Activated naive CD8-positive, alpha-beta T cell treated with anti-CD3 and anti-CD28 coated beads, Interleukin-2, amount 10 ng/mL, durations not matched to agents 7 days and 5 days (primary cell): Measurements from ENCODE around the gene FAM78A. TPM values are rescaled to one million over a fixed set of nuclear protein-coding genes. Genes with fewer than 3 reads are reported as not detected.

Source experiments
- ATAC-seq: fragments of 150-1000 bp; cut with Tn5 transposase; one replicate; pipeline ENCODE4 v1.10.0; 2021; ENCODE audit warnings: low read depth, moderate library complexity
- POLR2A ChIA-PET: fragments of 350-600 bp; sonication (Branson Sonifier 250); formaldehyde crosslinking; loops from one replicate; lab custom pipeline; 2021; ENCODE audit warnings: antibody characterized with exemption; lab: Charles Lee
- DNase-seq: peaks from one replicate; pipeline ENCODE4 v3.0.0; 2021
- H3K27ac Mint-ChIP-seq: one replicate; pipeline ENCODE4 v1.8.0; 2022; ENCODE audit warnings: mild to moderate bottlenecking, mixed read lengths
- H3K27me3 Mint-ChIP-seq: one replicate; pipeline ENCODE4 v1.8.0; 2022; ENCODE audit warnings: mild to moderate bottlenecking, moderate library complexity, mixed read lengths
- H3K36me3 Mint-ChIP-seq: one replicate; pipeline ENCODE4 v1.8.0; 2021; ENCODE audit warnings: mild to moderate bottlenecking, mixed read lengths
- H3K4me1 Mint-ChIP-seq: one replicate; pipeline ENCODE4 v1.8.0; 2021; ENCODE audit warnings: mixed read lengths
- H3K4me3 Mint-ChIP-seq: one replicate; pipeline ENCODE4 v1.8.0; 2022; ENCODE audit warnings: mild to moderate bottlenecking, moderate library complexity, mixed read lengths
- H3K9me3 Mint-ChIP-seq: one replicate; pipeline ENCODE4 v1.8.0; 2021; ENCODE audit warnings: mixed read lengths
- total RNA-seq, 2 experiments: library from RNA; stranded (reverse); gene quantifications; one replicate each; pipeline ENCODE4 v1.2.3, GENCODE V29; 2021

FAM78A gene
- total RNA-seq, 2 experiments from 2014 or later: 102 to 104 TPM

GRCh38 chr9:131297903-131298302, 21.6 kb upstream of the FAM78A start:
- DNase-seq (no peak), ATAC-seq (no peak)
- POLR2A ChIA-PET: no interaction called here
- Mint-ChIP-seq H3K9me3 (no peaks in the 10 kb centered on the region), H3K4me1 (no peaks in the 10 kb centered on the region), H3K27ac (no peak overlapping the region), H3K27me3 (peaks cover 4% of the 10 kb centered on the region), H3K4me3 (no peak overlapping the region), H3K36me3 (no peaks in the 10 kb centered on the region)

GRCh38 chr9:131296906-131297500, 20.7 kb upstream of the FAM78A start:
- no peaks in the 10 kb centered on the region for H3K36me3 Mint-ChIP-seq
- no peaks in the 10 kb centered on the region for H3K4me1 Mint-ChIP-seq
- no peak overlapping the region for H3K4me3 Mint-ChIP-seq
- POLR2A ChIA-PET: no interaction called here
- no peaks in the 10 kb centered on the region for H3K9me3 Mint-ChIP-seq
- no peak overlapping the region for H3K27ac Mint-ChIP-seq
- peaks cover 4% of the 10 kb centered on the region for H3K27me3 Mint-ChIP-seq
- DNase-seq: no peak
- no peak for ATAC-seq

GRCh38 chr9:131296460-131296859, 20.1 kb upstream of the FAM78A start:
- ATAC-seq: no peak
- no peak overlapping the region for H3K27ac Mint-ChIP-seq
- H3K4me3 Mint-ChIP-seq: no peak overlapping the region
- no peak for DNase-seq
- H3K9me3 Mint-ChIP-seq: no peaks in the 10 kb centered on the region
- no peaks in the 10 kb centered on the region for H3K36me3 Mint-ChIP-seq
- H3K4me1 Mint-ChIP-seq: no peaks in the 10 kb centered on the region
- POLR2A ChIA-PET: no interaction called here
- H3K27me3 Mint-ChIP-seq: peaks cover 4% of the 10 kb centered on the region

- no peaks in the 10 kb centered on the region for H3K36me3 Mint-ChIP-seq
- no peak for ATAC-seq
- no peak overlapping the region for H3K27ac Mint-ChIP-seq
- POLR2A ChIA-PET: interaction anchor here (0.5 kb wide), 1 partner anchor 49 kb away, joined by 3 read pairs; no protein-coding TSS in a partner anchor
- DNase-seq: no peak
- H3K27me3 Mint-ChIP-seq: peaks cover 4% of the 10 kb centered on the region
- peaks cover 1% of the 10 kb centered on the region for H3K4me1 Mint-ChIP-seq
- no peaks in the 10 kb centered on the region for H3K9me3 Mint-ChIP-seq
- no peak overlapping the region for H3K4me3 Mint-ChIP-seq
Observed at GRCh38 chr9:131292937-131293336, 16.6 kb upstream of the FAM78A start.

GRCh38 chr9:131291795-131292315, 15.5 kb upstream of the FAM78A start:
- Mint-ChIP-seq H3K36me3 (no peaks in the 10 kb centered on the region), H3K4me3 (no peak overlapping the region), H3K27me3 (peaks cover 4% of the 10 kb centered on the region), H3K27ac (no peak overlapping the region), H3K4me1 (peaks cover 2% of the 10 kb centered on the region), H3K9me3 (no peaks in the 10 kb centered on the region)
- POLR2A ChIA-PET: no interaction called here
- DNase-seq (no peak), ATAC-seq (no peak)

GRCh38 chr9:131290767-131291370, 14.6 kb upstream of the FAM78A start:
- H3K4me3 Mint-ChIP-seq: no peak overlapping the region
- ATAC-seq: no peak
- H3K4me1 Mint-ChIP-seq: peaks cover 2% of the 10 kb centered on the region
- H3K27me3 Mint-ChIP-seq: peaks cover 2% of the 10 kb centered on the region
- H3K9me3 Mint-ChIP-seq: no peaks in the 10 kb centered on the region
- no peaks in the 10 kb centered on the region for H3K36me3 Mint-ChIP-seq
- no peak overlapping the region for H3K27ac Mint-ChIP-seq
- POLR2A ChIA-PET: no interaction called here
- no peak for DNase-seq

GRCh38 chr9:131290036-131290766, 13.9 kb upstream of the FAM78A start:
- Mint-ChIP-seq H3K9me3 (no peaks in the 10 kb centered on the region), H3K36me3 (no peaks in the 10 kb centered on the region), H3K27ac (no peak overlapping the region), H3K4me3 (no peak overlapping the region), H3K27me3 (peaks cover 2% of the 10 kb centered on the region), H3K4me1 (peaks cover 2% of the 10 kb centered on the region)
- DNase-seq (no peak), ATAC-seq (no peak)
- POLR2A ChIA-PET: interaction anchor here (0.6 to 1.8 kb wide), 2 partner anchors 38 to 580 kb away, joined by 3 to 6 read pairs; no protein-coding TSS in a partner anchor

GRCh38 chr9:131289301-131290035, 13.2 kb upstream of the FAM78A start, which contains the start of gene PLPP7:
Gene PLPP7, plus strand, starts transcription at chr9:131289723. Its CDS starts 275 bp downstream, at chr9:131289998.
- H3K4me1 Mint-ChIP-seq: peaks cover 2% of the 10 kb centered on the region
- H3K36me3 Mint-ChIP-seq: no peaks in the 10 kb centered on the region
- POLR2A ChIA-PET: interaction anchor here (0.6 to 1.8 kb wide), 3 partner anchors 11 to 580 kb away, joined by 3 to 6 read pairs (median 4); no protein-coding TSS in a partner anchor
- no peak for DNase-seq
- H3K9me3 Mint-ChIP-seq: no peaks in the 10 kb centered on the region
- peak; percentile 27 for ATAC-seq
- peaks cover 3% of the 10 kb centered on the region for H3K27me3 Mint-ChIP-seq
- no peak within 1 kb of the TSS for H3K27ac Mint-ChIP-seq
- H3K4me3 Mint-ChIP-seq: no peak within 1 kb of the TSS

- ATAC-seq (no peak), DNase-seq (no peak)
- POLR2A ChIA-PET: interaction anchor here (1.8 kb wide), 2 partner anchors 9 to 36 kb away, joined by 6 read pairs; no protein-coding TSS in a partner anchor
- no peaks in the 10 kb centered on the region for H3K36me3 Mint-ChIP-seq
- peaks cover 2% of the 10 kb centered on the region for H3K4me1 Mint-ChIP-seq
- H3K27me3 Mint-ChIP-seq: peaks cover 15% of the 10 kb centered on the region
- no peak overlapping the region for H3K27ac Mint-ChIP-seq
- H3K9me3 Mint-ChIP-seq: no peaks in the 10 kb centered on the region
- H3K4me3 Mint-ChIP-seq: no peak overlapping the region
Observed at GRCh38 chr9:131288217-131288616, 11.9 kb upstream of the FAM78A start.

- Mint-ChIP-seq H3K4me1 (peaks cover 3% of the 10 kb centered on the region), H3K4me3 (no peak overlapping the region), H3K27ac (no peak overlapping the region), H3K9me3 (no peaks in the 10 kb centered on the region), H3K36me3 (no peaks in the 10 kb centered on the region), H3K27me3 (peaks cover 17% of the 10 kb centered on the region)
- no peak for DNase-seq
- POLR2A ChIA-PET: interaction anchor here (1.8 kb wide), 1 partner anchor 9 kb away, joined by 6 read pairs; no protein-coding TSS in a partner anchor
- ATAC-seq: no peak
Observed at GRCh38 chr9:131287359-131287758, 11.0 kb upstream of the FAM78A start.

GRCh38 chr9:131284856-131285255, 8.5 kb upstream of the FAM78A start:
- DNase-seq: no peak
- Mint-ChIP-seq H3K27me3 (peaks cover 34% of the 10 kb centered on the region), H3K27ac (no peak overlapping the region), H3K4me3 (no peak overlapping the region), H3K4me1 (peaks cover 8% of the 10 kb centered on the region), H3K9me3 (no peaks in the 10 kb centered on the region), H3K36me3 (no peaks in the 10 kb centered on the region)
- no peak for ATAC-seq
- POLR2A ChIA-PET: no interaction called here

- no peaks in the 10 kb centered on the region for H3K36me3 Mint-ChIP-seq
- H3K27ac Mint-ChIP-seq: no peak overlapping the region
- no peaks in the 10 kb centered on the region for H3K9me3 Mint-ChIP-seq
- peaks cover 21% of the 10 kb centered on the region for H3K4me1 Mint-ChIP-seq
- peaks cover 34% of the 10 kb centered on the region for H3K27me3 Mint-ChIP-seq
- POLR2A ChIA-PET: no interaction called here
- H3K4me3 Mint-ChIP-seq: peak overlapping the region; percentile 51
- no peak for ATAC-seq
- DNase-seq: peak; percentile 42
Observed at GRCh38 chr9:131282688-131283422, 6.5 kb upstream of the FAM78A start.
